ENCODE results near the gene CDKN1C.

The CDKN1C gene

DNA sequence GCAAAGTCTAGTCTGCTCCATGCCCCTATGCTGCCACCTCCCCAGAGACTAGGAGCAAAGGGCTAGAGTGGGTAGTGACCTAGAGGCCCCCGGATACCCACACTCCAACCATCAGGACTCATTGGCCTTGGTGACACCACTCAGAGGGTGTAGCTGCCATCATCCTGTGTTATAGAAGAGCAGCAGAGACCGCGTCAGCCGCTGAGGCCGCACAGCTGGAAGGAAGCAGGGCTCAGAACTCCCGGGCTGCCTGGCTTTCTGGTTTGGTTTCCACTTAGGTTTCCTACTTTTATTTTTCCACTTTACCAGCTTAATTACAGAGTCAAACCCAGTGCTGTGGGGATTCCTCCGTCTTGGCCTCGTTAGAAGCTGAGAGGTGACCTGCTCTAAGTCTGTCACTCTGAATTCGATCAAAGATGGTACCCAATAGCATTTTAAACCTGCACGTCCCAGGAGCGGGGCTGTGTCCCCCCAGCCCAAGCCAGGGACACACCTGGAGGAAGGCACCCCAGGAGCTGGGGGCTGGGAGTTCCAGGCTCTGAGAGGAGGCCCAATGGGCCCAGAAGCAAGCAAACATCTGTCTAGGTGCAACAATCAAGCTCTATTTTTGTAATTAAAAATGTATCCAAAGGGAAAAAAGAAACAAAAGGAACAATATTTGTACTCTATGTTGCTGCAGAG lies 2.1 kb upstream of the CDKN1C start:
- DNase-seq, result no peak

GRCh38 chr11:2886936-2887335 lies 1.4 kb upstream of the CDKN1C start:
- DNase-seq, result no peak

- peak; percentile 83 for DNase-seq
These were observed 768 bp upstream of the CDKN1C start for GRCh38 chr11:2886191-2886894.

DNA sequence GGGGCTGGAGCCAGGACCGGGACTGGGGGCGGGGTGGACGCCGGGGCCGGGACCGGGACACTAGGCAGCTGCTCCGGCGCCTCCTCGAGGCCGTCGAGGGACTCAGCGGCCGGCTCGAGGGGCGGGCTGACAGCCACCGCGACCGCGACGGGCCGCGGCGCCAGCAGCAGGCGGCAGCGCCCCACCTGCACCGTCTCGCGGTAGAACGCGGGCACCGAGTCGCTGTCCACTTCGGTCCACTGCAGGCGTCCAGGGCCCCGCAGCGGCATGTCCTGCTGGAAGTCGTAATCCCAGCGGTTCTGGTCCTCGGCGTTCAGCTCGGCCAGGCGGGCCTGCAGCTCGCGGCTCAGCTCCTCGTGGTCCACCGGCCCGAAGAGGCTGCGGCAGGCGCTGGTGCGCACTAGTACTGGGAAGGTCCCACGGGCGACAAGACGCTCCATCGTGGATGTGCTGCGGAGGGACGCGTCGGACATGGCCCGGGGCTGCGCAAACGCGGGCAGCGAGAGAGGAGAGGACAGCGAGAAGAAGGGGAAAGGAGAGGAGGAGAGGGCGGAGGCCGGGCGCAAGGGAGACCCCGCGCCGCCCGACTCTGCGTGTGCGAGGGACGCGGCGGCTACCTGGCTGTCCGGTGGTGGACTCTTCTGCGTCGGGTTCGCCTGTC lies 428 bp downstream of the CDKN1C start:
- no peak for DNase-seq

- DNase-seq, result no peak
These were observed 1.4 kb downstream of the CDKN1C start for GRCh38 chr11:2883979-2884815.

DNA sequence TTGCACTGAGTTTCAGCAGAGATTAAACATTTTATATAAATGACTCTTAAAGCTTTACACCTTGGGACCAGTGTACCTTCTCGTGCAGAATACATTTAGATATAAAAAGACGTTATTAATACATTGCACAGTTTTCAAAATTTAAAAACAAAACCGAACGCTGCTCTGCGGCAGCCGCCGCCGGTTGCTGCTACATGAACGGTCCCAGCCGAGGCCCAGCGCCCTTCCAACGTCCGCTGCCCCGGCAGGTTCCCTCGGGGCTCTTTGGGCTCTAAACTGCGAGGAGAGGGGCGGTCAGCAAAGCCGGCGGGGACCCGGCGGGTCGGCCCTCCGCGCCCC lies 2.0 kb downstream of the CDKN1C start:
- DNase-seq, result no peak

- no peak for DNase-seq
These were observed 3.0 kb downstream of the CDKN1C start for GRCh38 chr11:2882396-2883110.

DNA sequence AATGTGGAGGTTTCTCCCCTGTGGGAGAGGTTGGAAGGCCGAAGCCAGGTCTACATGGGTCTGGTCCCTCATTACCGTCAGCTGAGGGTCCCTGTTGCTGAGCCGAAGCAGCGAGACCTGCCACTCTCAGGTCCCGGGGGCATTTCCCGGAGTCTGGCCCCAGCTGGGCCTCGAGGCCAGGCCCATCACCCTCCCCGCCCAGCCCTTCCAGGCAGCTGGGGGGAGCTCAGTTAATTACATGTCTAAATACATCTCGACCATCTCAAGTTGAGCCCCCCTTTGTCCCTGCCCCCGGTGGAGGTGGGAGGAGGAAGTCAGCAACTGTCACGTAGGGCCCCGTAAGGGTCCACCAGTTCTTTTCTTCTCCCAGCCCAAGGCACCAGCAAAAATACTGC lies 3.6 kb downstream of the CDKN1C start:
- DNase-seq, result no peak

DNA sequence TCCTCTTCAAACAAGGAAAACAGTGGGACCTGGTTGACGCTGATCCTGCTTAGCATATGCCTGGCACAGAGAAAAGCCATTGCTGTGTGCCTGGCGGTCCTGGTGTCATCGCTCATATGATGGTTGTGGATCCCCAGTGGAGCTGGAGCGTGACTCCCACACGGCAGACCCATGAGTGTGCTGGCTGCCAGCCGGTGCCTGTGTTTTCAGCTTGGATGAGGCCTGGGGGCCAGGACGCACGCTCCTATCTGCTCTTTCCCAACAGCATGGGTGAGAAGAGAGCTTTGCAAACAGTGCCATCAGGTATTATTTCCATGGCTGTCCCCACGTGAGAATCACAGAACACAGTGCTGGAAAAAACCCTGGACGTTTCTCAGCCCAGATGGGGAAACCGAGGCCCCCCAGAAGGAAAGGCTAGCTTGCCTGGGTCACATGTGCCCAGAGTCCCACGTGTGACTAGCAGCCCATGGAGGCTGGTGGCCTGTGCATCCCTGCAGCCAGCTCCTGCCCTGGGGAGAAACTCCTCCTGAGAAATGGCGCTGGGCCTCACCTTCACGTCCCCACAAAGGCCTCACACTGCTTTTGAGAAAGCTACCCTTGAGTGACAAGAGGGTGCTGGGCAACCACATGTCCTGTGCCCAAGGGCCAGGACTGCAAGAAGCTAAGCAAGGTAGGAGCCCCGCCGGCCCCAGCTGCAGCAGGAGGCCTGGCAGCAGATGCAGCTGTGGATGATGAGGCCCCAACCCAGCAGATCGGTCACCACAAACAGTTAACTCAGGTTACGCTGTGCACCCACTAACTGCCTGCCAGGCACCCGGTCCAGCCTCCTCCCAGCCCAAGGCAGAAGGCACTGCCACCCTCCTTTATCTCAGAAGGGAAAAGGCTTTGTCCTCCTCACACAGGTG lies 4.2 kb downstream of the CDKN1C start:
- no peak for DNase-seq

- no peak for DNase-seq
These were observed 4.9 kb downstream of the CDKN1C start for GRCh38 chr11:2880646-2881045.

GRCh38 chr11:2878782-2879181 lies 6.8 kb downstream of the CDKN1C start:
- no peak for DNase-seq

DNA sequence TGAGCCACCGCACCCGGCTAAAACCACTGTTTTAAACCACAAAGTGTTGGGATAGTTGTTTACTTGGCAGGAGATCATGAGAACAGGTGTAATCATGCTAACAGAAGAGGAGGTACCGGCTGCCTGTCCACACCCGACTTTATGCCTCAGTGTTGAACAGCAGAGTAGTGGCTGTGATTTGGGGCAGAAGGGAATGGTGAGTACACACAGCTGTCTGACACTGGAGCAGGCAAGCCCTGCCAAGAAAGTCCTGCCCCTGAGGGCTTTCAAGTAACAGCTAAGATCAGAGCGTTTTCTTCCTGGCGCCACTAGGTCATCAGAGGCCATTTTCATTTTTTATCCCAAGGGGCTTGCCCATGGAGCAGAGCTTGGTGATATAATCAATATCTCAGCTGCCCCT lies 8.1 kb downstream of the CDKN1C start:
- DNase-seq, result no peak

DNA sequence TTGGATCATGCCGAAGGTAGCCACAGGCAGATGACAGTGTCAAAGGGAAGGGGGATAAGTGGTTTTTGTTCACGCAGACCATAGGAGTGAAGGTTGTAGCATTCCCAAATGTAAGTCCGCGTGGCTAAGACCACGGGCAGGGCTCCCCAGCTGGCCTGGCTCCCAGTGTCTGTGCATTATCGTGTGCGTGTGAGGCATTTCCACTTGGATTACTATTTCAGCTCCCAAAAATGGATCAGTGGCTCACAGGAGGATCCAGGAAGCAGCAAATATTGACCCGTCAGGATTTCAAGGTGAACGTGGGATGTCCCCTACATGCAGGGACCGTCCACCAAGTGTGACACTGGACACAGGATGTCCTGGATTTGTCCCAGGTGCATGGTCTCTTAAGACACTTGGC lies 10.6 kb downstream of the CDKN1C start:
- DNase-seq, result no peak

DNA sequence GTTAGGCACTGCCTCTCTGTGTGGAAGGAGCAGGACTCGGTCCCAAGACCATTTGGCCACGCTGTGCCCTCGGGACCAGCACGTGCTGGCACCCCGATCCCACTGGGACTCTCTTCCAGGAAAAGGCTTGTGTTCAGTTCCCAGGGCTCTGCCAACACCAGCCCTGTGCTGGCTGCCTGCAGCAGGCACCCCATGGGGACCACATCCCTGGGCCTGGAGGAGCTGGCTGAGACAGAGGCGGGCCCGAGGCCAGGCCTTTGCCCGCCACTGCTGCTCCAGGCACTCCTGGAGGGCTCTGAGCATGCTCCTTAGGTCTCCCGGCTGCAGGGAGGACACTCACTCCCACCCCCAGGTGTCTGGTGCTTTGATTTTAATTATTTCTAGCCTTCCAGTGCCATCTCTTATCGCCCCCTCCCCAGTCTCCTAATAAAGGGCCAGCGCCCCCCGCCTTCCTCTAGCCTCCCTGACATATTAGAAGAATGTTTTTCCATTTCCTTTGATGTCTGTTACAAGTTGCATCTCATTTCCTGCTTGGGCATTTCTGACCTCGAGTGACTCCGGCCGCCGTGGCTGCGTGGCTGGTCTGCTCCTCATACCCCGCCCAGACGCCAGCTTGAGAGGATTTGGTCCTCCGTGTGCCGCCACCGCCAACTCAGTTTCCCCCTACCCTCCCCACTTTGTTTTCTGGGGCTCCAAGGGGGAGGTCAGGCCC lies 14.4 kb downstream of the CDKN1C start:
- no peak for DNase-seq

GRCh38 chr11:2870460-2870859 lies 15.1 kb downstream of the CDKN1C start:
- no peak for DNase-seq

DNA sequence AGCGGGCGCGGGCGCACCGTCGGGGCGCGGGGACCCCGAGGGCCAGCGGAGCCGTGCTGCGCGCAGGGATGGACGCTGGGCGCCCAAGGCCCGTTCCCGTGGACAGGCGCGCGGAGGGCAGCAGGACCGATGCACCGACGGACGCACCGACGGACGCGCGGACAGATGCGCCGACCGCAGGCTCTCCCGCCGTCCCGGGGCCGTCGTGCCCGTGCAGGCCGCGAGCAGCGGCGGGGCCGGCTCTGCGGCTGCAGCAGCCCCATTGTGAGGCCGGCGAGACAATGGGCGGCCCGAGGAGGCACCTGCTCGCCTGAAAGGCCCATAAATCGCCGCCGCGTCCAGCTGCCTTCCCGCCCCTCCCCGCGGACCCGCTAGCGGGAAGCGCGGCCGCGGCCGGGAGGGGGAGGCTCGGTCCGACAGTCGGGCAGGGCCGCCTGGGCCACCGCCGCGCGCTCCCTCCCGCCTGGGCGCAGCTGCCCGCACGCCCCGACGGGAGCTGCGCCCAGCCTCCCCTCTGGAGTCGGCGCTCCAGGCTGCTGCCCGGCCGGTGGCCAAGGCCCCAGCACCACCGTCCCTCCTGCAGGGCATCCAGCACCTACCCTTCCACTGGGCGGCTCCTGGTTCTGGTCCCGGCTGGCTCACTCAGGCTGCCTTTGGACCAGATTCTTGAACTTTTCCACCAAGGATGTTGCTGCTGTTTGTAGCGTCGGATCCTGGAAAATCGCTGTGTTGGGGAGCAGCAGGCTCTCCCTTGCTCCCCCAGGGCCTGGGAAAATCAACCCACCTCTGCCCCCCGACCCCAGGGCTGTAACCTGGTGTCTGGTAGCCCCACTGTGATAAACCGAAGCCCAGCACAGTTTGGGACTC lies 15.8 kb downstream of the CDKN1C start:
- no peak for DNase-seq

DNA sequence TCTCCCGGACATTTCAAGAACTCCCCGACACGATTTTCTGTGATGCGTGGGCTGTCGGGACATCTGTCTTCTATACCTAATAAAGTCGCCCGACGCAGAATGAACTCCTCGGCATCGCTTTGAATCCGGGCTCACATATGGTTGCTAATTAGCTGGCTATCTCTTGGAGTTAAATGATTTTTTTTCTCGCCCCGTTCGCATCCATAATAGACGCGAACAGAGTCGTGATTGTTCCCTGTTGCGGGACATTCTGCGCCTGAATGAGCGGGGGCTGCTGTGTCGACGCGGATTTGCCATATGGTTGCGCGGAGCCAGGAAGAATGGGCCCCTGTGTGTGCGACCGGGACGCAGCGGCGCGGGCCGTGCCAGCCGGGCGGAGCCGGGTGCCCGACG lies 16.4 kb downstream of the CDKN1C start:
- DNase-seq, result no peak

- no peak for DNase-seq
These were observed 17.0 kb downstream of the CDKN1C start for GRCh38 chr11:2868506-2869133.

DNA sequence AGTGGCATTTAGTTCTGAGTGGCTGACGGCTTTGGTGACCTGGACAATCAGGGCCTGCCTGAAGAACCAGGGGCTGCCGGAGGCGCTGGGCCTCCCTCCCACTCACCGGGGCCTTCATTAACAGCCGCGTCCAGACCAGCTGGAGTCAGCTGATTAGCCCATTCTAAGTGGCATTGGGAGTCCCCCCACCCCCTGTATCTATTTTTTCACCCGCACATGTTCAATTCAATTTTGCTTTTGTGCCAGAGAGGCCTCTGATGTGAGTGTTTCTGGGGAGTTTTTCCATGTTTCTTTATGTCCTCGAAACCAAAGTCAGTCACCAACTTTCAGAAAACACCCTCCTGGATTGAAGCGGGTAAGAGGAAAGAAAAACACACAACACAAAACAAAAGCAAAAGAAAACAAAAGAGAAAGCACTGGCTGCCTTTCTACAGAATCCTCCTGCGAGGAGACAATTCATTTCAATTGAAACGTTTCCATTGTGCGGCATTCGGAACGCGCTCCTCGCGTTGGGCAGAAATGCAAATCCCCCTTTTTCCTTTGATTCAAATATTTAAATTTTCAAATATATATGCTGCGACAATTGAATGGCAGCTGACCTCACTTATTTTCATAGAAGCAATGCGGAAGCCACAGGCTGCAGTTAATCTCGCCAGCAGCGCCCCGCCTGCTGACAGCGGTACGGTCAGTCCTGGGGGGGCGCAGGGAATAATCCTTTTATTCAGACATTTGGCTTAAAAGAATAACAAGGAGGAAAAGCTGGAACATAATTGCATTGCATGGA lies 17.7 kb downstream of the CDKN1C start:
- DNase-seq, result no peak
